Ovary (tissue), 9 donors: Measurements from ENCODE around the gene AGT. TPM values are rescaled to one million over a fixed set of nuclear protein-coding genes. Genes with fewer than 3 reads are reported as not detected.

ENCODE experiments used
- DNase-seq, 5 donors: peaks; one replicate each; pipeline ENCODE4 v3.0.0-alpha.2; 2019 to 2020
- H3K27ac ChIP-seq, 2 donors: fragments of 200-600 bp; one replicate each; pipeline versions ENCODE4 v1.5.1 to v1.8.0; 2019 to 2022
- H3K27me3 ChIP-seq: fragments of 200-600 bp; one replicate; pipeline ENCODE4 v1.8.0; 2022
- H3K36me3 ChIP-seq: fragments of 200-600 bp; sonication (generic); one replicate; pipeline ENCODE4 v1.5.1; 2019
- H3K4me1 ChIP-seq: one replicate; pipeline ENCODE4 v1.8.1; 2013; ENCODE audit warnings: mild to moderate bottlenecking, moderate library complexity; ENCODE audit not compliant: insufficient read depth
- H3K4me3 ChIP-seq: fragments of 200-600 bp; sonication (generic); one replicate; pipeline ENCODE4 v1.5.1; 2017
- H3K9me3 ChIP-seq, 2 donors: fragments of 200-600 bp in 1 of 2; sonication (generic) in 1 of 2; one replicate each; pipeline versions ENCODE4 v1.5.1 to v1.8.1; 2013 to 2019; ENCODE audit warnings: mild to moderate bottlenecking in 1 of 2, moderate library complexity in 1 of 2
- EP300 ChIP-seq: sonication (generic); formaldehyde crosslinking; IDR thresholded peaks from one replicate; pipeline ENCODE4 v1.6.1; 2017; ENCODE audit warnings: antibody characterized with exemption
- POLR2A ChIP-seq: fragments of 450-650 bp; IDR thresholded peaks from one replicate; pipeline ENCODE4 v1.6.1; 2017; ENCODE audit warnings: antibody characterized with exemption, mild to moderate bottlenecking, moderate library complexity
- WGBS, 3 donors: extraction: QIAGEN DNeasy Blood & Tissue Kit in 1 of 3; methylation state at CpG; one replicate each; pipeline versions ENCODE4 v1.1.5 to v1.1.7; 2013 to 2017; 5-methylcytosine and 5-hydroxymethylcytosine counted together
- intact Hi-C, 4 donors: fragments of 100-400 bp; cut with DNase I; formaldehyde crosslinking; loops; one replicate each; pipeline versions ENCODE4 v1.11.0 to v1.15.1; 2022 to 2023
- polyA plus RNA-seq, 2 donors: library from polyadenylated mRNA; stranded (reverse); fragments of 200-250 nt in 1 of 2; fragments of 350-450 nt in 1 of 2; fragmentation: Illumina TruSeq in 1 of 2; extraction: RNeasy Lipid Tissue Mini Kit (QIAGEN cat#74804) in 1 of 2; gene quantifications; one replicate each; pipeline ENCODE4 v1.2.3, GENCODE V29; 2013 to 2014
- total RNA-seq, 7 donors: library from RNA; depleted of rRNA in 2 of 7; stranded (reverse); fragments of >200 nt in 2 of 7; fragmentation: NEBNext Ultra II Directional in 3 of 7; extraction: Animal tissue kit (Norgen Biotek cat#: 25700) in 3 of 7; gene quantifications; one replicate each; pipeline versions ENCODE4 v1.1.0 to v1.2.4, GENCODE V29; 2016 to 2023
- TF ChIP-seq, protein P1 (sequence below), 3 donors: fragments of 450-650 bp in 2 of 3; fragments of 200-600 bp in 1 of 3; IDR thresholded peaks; one replicate each; pipeline versions ENCODE4 v1.5.1 to v1.8.0; 2016 to 2022; ENCODE audit warnings: antibody characterized with exemption in 3 of 3, mild to moderate bottlenecking in 1 of 3
- donor health status: DM: no; HTN: no; CAD: no; lungs with moderate emphysema.
- donor health status: DM: no; HTN: no; CAD: no.
- donor health status: Bipolar disorder and iron deficiency.
- donor health status: DM: yes; HTN: yes; CAD: no.
- donor health status: DM: no; HTN: no; CAD: no.
- donor health status: DM: yes; HTN: yes; CAD: no.

The AGT gene
- total and polyA plus RNA-seq, 9 donors, result 0.60 to 10.0 (median 3.3) TPM

- DNase-seq, result no peak
- H3K27me3 ChIP-seq, result no peaks in the 10 kb centered on the region
- no peak overlapping the region for H3K4me3 ChIP-seq
- H3K36me3 ChIP-seq, result no peaks in the 10 kb centered on the region
- 59 to 78% (median 65%) methylated on average over 3 of the region's 3 CpGs for WGBS, 3 donors
- H3K27ac ChIP-seq, result no peak overlapping the region
- no peaks in the 10 kb centered on the region for H3K9me3 ChIP-seq
- intact Hi-C loops, result no loop called here
- H3K4me1 ChIP-seq, result peaks cover 2% of the 10 kb centered on the region
- TF ChIP-seq POLR2A (no peak), EP300 (no peak)
- TF ChIP-seq, protein P1, sequence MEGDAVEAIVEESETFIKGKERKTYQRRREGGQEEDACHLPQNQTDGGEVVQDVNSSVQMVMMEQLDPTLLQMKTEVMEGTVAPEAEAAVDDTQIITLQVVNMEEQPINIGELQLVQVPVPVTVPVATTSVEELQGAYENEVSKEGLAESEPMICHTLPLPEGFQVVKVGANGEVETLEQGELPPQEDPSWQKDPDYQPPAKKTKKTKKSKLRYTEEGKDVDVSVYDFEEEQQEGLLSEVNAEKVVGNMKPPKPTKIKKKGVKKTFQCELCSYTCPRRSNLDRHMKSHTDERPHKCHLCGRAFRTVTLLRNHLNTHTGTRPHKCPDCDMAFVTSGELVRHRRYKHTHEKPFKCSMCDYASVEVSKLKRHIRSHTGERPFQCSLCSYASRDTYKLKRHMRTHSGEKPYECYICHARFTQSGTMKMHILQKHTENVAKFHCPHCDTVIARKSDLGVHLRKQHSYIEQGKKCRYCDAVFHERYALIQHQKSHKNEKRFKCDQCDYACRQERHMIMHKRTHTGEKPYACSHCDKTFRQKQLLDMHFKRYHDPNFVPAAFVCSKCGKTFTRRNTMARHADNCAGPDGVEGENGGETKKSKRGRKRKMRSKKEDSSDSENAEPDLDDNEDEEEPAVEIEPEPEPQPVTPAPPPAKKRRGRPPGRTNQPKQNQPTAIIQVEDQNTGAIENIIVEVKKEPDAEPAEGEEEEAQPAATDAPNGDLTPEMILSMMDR (IDR thresholded peaks at IDR 0.05), result no peak
Measured at GRCh38 chr1:230679192-230679591, 34.7 kb downstream of the AGT start.

GRCh38 chr1:230677200-230677599, 36.7 kb downstream of the AGT start:
- intact Hi-C loops, result no loop called here
- peaks cover 2% of the 10 kb centered on the region for H3K4me1 ChIP-seq
- no peak overlapping the region for H3K27ac ChIP-seq
- 98 to 100% (median 100%) methylated on average over 1 of the region's 1 CpG for WGBS, 3 donors
- TF ChIP-seq, protein P1 (IDR thresholded peaks at IDR 0.05), result no peak
- no peak for TF ChIP-seq POLR2A
- no peak for TF ChIP-seq EP300
- no peaks in the 10 kb centered on the region for H3K27me3 ChIP-seq
- H3K4me3 ChIP-seq, result no peak overlapping the region
- no peaks in the 10 kb centered on the region for H3K36me3 ChIP-seq
- H3K9me3 ChIP-seq, result no peaks in the 10 kb centered on the region
- no peak for DNase-seq

DNA sequence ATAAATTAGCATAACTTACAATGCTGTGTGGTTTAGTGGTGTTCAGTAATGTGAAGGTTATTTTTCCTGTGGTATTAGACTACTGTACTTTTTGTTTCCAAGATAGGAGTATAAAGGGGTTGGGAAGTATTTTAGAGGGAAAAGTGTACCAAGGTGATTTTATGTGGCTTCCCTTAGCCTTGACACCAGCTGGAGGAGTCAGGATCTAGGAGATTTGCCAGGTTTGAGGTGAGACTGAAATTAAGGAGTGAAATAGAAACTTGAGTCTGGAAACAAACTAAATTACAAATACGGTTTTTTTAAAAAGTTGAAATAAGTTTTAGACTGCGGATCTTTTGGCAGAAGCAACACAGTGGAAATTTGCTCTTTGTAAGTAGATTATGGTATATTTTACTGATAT, 39.3 kb downstream of the AGT start:
- Histone ChIP-seq H3K27ac (no peak overlapping the region), H3K36me3 (no peaks in the 10 kb centered on the region), H3K9me3 (no peaks in the 10 kb centered on the region), H3K4me1 (no peaks in the 10 kb centered on the region), H3K27me3 (no peaks in the 10 kb centered on the region), H3K4me3 (no peak overlapping the region)
- TF ChIP-seq POLR2A (no peak), EP300 (no peak)
- TF ChIP-seq, protein P1 (IDR thresholded peaks at IDR 0.05), result no peak
- 50 to 66% (median 54%) methylated on average over 2 of the region's 2 CpGs for WGBS, 3 donors
- intact Hi-C loops, result no loop called here
- DNase-seq, result no peak

DNA sequence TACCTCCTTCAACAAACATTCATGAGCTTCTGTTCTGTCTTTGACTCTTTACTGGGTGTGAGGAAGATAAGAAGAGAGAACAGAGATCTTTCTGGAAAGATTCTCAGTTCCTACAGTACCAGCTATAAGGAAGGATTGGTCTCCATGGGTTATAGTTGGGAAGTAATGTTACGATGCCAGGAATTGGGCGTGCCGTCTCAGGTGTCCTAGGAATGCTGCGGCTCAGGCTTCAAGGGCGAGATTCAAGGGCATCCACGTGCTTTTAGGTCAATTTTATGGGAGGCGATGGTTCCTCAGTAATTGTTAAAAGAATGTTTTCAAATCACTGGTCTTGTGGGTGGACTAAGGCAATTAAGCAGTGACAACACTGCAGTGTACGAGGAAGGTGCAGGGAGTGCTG, 44.4 kb downstream of the AGT start:
- 94% methylated on average over 8 of the region's 8 CpGs for WGBS, 3 donors
- intact Hi-C loops, result no loop called here
- no peak overlapping the region for H3K27ac ChIP-seq
- DNase-seq, result no peak
- no peak overlapping the region for H3K4me3 ChIP-seq
- H3K27me3 ChIP-seq, result no peaks in the 10 kb centered on the region
- H3K36me3 ChIP-seq, result no peaks in the 10 kb centered on the region
- no peaks in the 10 kb centered on the region for H3K9me3 ChIP-seq
- TF ChIP-seq, protein P1 (IDR thresholded peaks at IDR 0.05), result no peak
- TF ChIP-seq POLR2A (no peak), EP300 (no peak)
- no peaks in the 10 kb centered on the region for H3K4me1 ChIP-seq

DNA sequence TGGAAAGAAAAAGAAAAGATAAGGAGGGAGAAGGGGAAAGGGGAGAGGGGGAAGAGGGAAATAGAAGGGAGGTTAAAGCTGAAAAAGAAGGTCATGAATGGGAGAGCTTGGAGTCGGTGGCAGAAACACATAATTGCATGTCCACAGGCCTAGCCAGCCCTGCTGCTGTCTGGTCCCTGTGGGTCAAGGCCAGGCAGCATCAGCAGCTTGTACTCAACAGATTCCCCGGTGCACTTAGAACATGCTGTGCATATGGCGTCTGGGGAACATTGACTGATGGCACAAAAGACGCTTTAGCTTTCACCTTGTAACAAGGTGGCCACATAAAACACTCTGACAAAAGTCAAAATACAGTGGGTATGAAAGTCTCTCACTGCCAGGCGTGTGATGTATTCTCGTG, 45.7 kb downstream of the AGT start:
- intact Hi-C loops, result no loop called here
- Histone ChIP-seq H3K27me3 (no peaks in the 10 kb centered on the region), H3K36me3 (no peaks in the 10 kb centered on the region), H3K27ac (no peak overlapping the region), H3K4me1 (no peaks in the 10 kb centered on the region), H3K9me3 (no peaks in the 10 kb centered on the region), H3K4me3 (no peak overlapping the region)
- WGBS, 3 donors, result 59 to 69% (median 60%) methylated on average over 6 of the region's 6 CpGs
- TF ChIP-seq, protein P1 (IDR thresholded peaks at IDR 0.05), result no peak
- no peak for TF ChIP-seq EP300
- no peak for TF ChIP-seq POLR2A
- DNase-seq, result no peak
